Activated T-cell treated with anti-CD3 and anti-CD28 coated beads for 48 hours (primary cell): ENCODE data around the gene MYCN.
"Not testable (repeated sequence)": the region's sequence is repeated elsewhere in the genome, so short reads cannot be mapped to it uniquely, and the experiment has no call there.

Experiments
- DNase-seq: peaks from one replicate; pipeline ENCODE4 v3.0.0-alpha.2; 2020; ENCODE audit warnings: low read depth

The MYCN gene

GRCh38 chr2:15907461-15908324 is 32.7 kb upstream of the MYCN start:
- DNase-seq, result no peak

- DNase-seq, result no peak
Observed at GRCh38 chr2:15908371-15908770, 32.0 kb upstream of the MYCN start.

- no peak for DNase-seq
Observed at GRCh38 chr2:15909157-15909556, 31.2 kb upstream of the MYCN start.

GRCh38 chr2:15909736-15910135 is 30.6 kb upstream of the MYCN start:
- no peak for DNase-seq

- DNase-seq, result not testable (repeated sequence)
Observed at GRCh38 chr2:15911270-15911669, 29.1 kb upstream of the MYCN start.

- DNase-seq, result no peak
Observed at GRCh38 chr2:15911686-15912085, 28.7 kb upstream of the MYCN start.

- no peak for DNase-seq
Observed at GRCh38 chr2:15912203-15912602, 28.1 kb upstream of the MYCN start.

GRCh38 chr2:15913146-15913545 is 27.2 kb upstream of the MYCN start:
- DNase-seq, result no peak

GRCh38 chr2:15914596-15915385 is 25.6 kb upstream of the MYCN start:
- no peak for DNase-seq

GRCh38 chr2:15915546-15915945 is 24.8 kb upstream of the MYCN start:
- not testable (repeated sequence) for DNase-seq

- no peak for DNase-seq
Observed at GRCh38 chr2:15916336-15916735, 24.0 kb upstream of the MYCN start.

GRCh38 chr2:15918761-15919356 is 21.5 kb upstream of the MYCN start:
- DNase-seq, result no peak

GRCh38 chr2:15919716-15920434 is 20.5 kb upstream of the MYCN start:
- DNase-seq, result no peak

- DNase-seq, result no peak
Observed at GRCh38 chr2:15920696-15921095, 19.7 kb upstream of the MYCN start.

GRCh38 chr2:15923597-15923996 is 16.8 kb upstream of the MYCN start:
- no peak for DNase-seq

GRCh38 chr2:15925819-15926218 is 14.5 kb upstream of the MYCN start:
- no peak for DNase-seq

GRCh38 chr2:15926252-15926651 is 14.1 kb upstream of the MYCN start:
- no peak for DNase-seq

GRCh38 chr2:15927551-15928218 is 12.7 kb upstream of the MYCN start:
- no peak for DNase-seq

GRCh38 chr2:15929008-15929407 is 11.3 kb upstream of the MYCN start:
- DNase-seq, result not testable (repeated sequence)

- no peak for DNase-seq
Observed at GRCh38 chr2:15929861-15930260, 10.5 kb upstream of the MYCN start.

GRCh38 chr2:15930589-15931318 is 9.6 kb upstream of the MYCN start:
- no peak for DNase-seq
